ENCODE measurements around the gene GABRG3.

GRCh38 chr15:27037501-27037900 lies 66.5 kb downstream of the GABRG3 start:
- TF ChIP-seq YY1 (IDR thresholded peaks at IDR 0.05; ENCODE audit: insufficient read depth, insufficient read length) (no peak), ZNF274 (IDR thresholded peaks at IDR 0.05; ENCODE audit: low read depth, low read length) (no peak), SUZ12 (IDR thresholded peaks at IDR 0.05; ENCODE audit: extremely low read depth, insufficient read depth, insufficient read length) (no peak)
